WTC11 (cell line): ENCODE measurements around the gene ATG4C. TPM values are rescaled to one million over a fixed set of nuclear protein-coding genes. Genes with fewer than 3 reads are reported as not detected.

Experiments used
- ATAC-seq: fragments of 200-7000 bp; cut with Tn5 transposase; 2 replicates; pipeline ENCODE4 v1.10.0; 2021; ENCODE audit warnings: mild to moderate bottlenecking, moderate library complexity
- CTCF ChIA-PET: fragments of 300-600 bp; sonication (Branson Sonifier 250); formaldehyde crosslinking; loops from one replicate; lab custom pipeline; 2021; ENCODE audit warnings: antibody characterized with exemption; lab: Charles Lee
- POLR2A ChIA-PET: fragments of 350-600 bp; sonication (Branson Sonifier 250); formaldehyde crosslinking; loops from one replicate; lab custom pipeline; 2021; ENCODE audit warnings: antibody characterized with exemption; lab: Charles Lee
- DNase-seq: peaks from one replicate; pipeline ENCODE4 v3.0.0; 2021; ENCODE audit warnings: low spot score
- H3K27ac Mint-ChIP-seq: 2 replicates; pipeline ENCODE4 v1.8.0; 2021; ENCODE audit warnings: mixed read lengths
- H3K27me3 Mint-ChIP-seq: 2 replicates; pipeline ENCODE4 v1.8.0; 2021; ENCODE audit warnings: low read depth, mild to moderate bottlenecking, moderate library complexity, mixed read lengths
- H3K36me3 Mint-ChIP-seq: 2 replicates; pipeline ENCODE4 v1.8.0; 2021; ENCODE audit warnings: mixed read lengths
- H3K4me1 Mint-ChIP-seq: 2 replicates; pipeline ENCODE4 v1.8.0; 2022; ENCODE audit warnings: mixed read lengths
- H3K4me3 Mint-ChIP-seq: 2 replicates; pipeline ENCODE4 v1.8.0; 2021; ENCODE audit warnings: mild to moderate bottlenecking, moderate library complexity, mixed read lengths
- H3K9me3 Mint-ChIP-seq: 2 replicates; pipeline ENCODE4 v1.8.0; 2021; ENCODE audit warnings: mixed read lengths
- CBFB ChIP-seq: sonication (generic); formaldehyde crosslinking; IDR thresholded peaks from 2 replicates; pipeline ENCODE4 v1.8.1; 2022; ENCODE audit warnings: mild to moderate bottlenecking, low read depth, missing genetic modification reagents
- CREB1 ChIP-seq: sonication (generic); formaldehyde crosslinking; IDR thresholded peaks from 2 replicates; pipeline ENCODE4 v1.8.0; 2023; ENCODE audit warnings: mild to moderate bottlenecking, missing genetic modification reagents
- CREM ChIP-seq: sonication (generic); formaldehyde crosslinking; IDR thresholded peaks from 2 replicates; pipeline ENCODE4 v1.8.1; 2022; ENCODE audit warnings: mild to moderate bottlenecking, missing genetic modification reagents, moderate library complexity
- E2F1 ChIP-seq: sonication (generic); formaldehyde crosslinking; IDR thresholded peaks from 2 replicates; pipeline ENCODE4 v1.8.0; 2022; ENCODE audit warnings: mild to moderate bottlenecking, missing genetic modification reagents
- E2F4 ChIP-seq: sonication (generic); formaldehyde crosslinking; IDR thresholded peaks from 2 replicates; pipeline ENCODE4 v1.8.1; 2022; ENCODE audit warnings: low read depth, mild to moderate bottlenecking, moderate library complexity, missing genetic modification reagents, borderline replicate concordance
- ERG ChIP-seq: fragments of 250-450 bp; sonication (Bioruptor Pico); IDR thresholded peaks from 2 replicates; pipeline ENCODE4 v1.8.0; 2021; ENCODE audit warnings: mild to moderate bottlenecking
- GTF2I ChIP-seq: fragments of 250-450 bp; sonication (Bioruptor Pico); conservative IDR thresholded peaks from 2 replicates; pipeline ENCODE4 v1.4.0; 2021; ENCODE audit warnings: mild to moderate bottlenecking
- NFYB ChIP-seq: sonication (generic); formaldehyde crosslinking; conservative IDR thresholded peaks from 2 replicates; pipeline ENCODE4 v1.8.0; 2022; ENCODE audit warnings: low read depth, missing genetic modification reagents
- NR1H2 ChIP-seq: sonication (generic); formaldehyde crosslinking; IDR thresholded peaks from 2 replicates; pipeline ENCODE4 v1.9.0; 2021; ENCODE audit warnings: mild to moderate bottlenecking, moderate library complexity, missing genetic modification reagents
- OVOL2 ChIP-seq: fragments of 250-450 bp; sonication (Bioruptor Pico); IDR thresholded peaks from 2 replicates; pipeline ENCODE4 v1.9.0; 2021; ENCODE audit warnings: mild to moderate bottlenecking, borderline replicate concordance
- PREB ChIP-seq: sonication (generic); formaldehyde crosslinking; IDR thresholded peaks from 2 replicates; pipeline ENCODE4 v1.8.1; 2022; ENCODE audit warnings: mild to moderate bottlenecking, missing genetic modification reagents, moderate library complexity, borderline replicate concordance
- SOX15 ChIP-seq: fragments of 250-450 bp; sonication (Bioruptor Pico); IDR thresholded peaks from 2 replicates; pipeline ENCODE4 v1.9.0; 2021; ENCODE audit warnings: mild to moderate bottlenecking
- TCF7 ChIP-seq: sonication (generic); formaldehyde crosslinking; IDR thresholded peaks from 2 replicates; pipeline ENCODE4 v1.8.0; 2022; ENCODE audit warnings: mild to moderate bottlenecking, low read depth, missing genetic modification reagents, moderate library complexity
- ZBTB21 ChIP-seq: sonication (generic); formaldehyde crosslinking; IDR thresholded peaks from 2 replicates; pipeline ENCODE4 v1.8.1; 2023; ENCODE audit warnings: mild to moderate bottlenecking, missing genetic modification reagents, borderline replicate concordance
- ZBTB43 ChIP-seq: sonication (generic); formaldehyde crosslinking; IDR thresholded peaks from 2 replicates; pipeline ENCODE4 v1.8.1; 2023; ENCODE audit warnings: mild to moderate bottlenecking, missing genetic modification reagents
- ZMAT4 ChIP-seq: fragments of 250-450 bp; sonication (Bioruptor Pico); IDR thresholded peaks from 2 replicates; pipeline ENCODE4 v1.9.0; 2021; ENCODE audit warnings: mild to moderate bottlenecking
- ZNF263 ChIP-seq: sonication (generic); formaldehyde crosslinking; IDR thresholded peaks from 2 replicates; pipeline ENCODE4 v1.8.1; 2022; ENCODE audit warnings: low read depth, mild to moderate bottlenecking, moderate library complexity, missing genetic modification reagents
- ZNF416 ChIP-seq: fragments of 250-450 bp; sonication (Bioruptor Pico); IDR thresholded peaks from 2 replicates; pipeline ENCODE4 v1.9.0; 2021; ENCODE audit warnings: mild to moderate bottlenecking, inconsistent platforms
- ZNF425 ChIP-seq: fragments of 250-450 bp; sonication (Bioruptor Pico); conservative IDR thresholded peaks from 2 replicates; pipeline ENCODE4 v1.9.0; 2021; ENCODE audit warnings: mild to moderate bottlenecking
- ZNF512 ChIP-seq: sonication (generic); formaldehyde crosslinking; IDR thresholded peaks from 2 replicates; pipeline ENCODE4 v1.8.1; 2022; ENCODE audit warnings: missing genetic modification reagents, borderline replicate concordance
- total RNA-seq: library from RNA; stranded (reverse); gene quantifications from 3 replicates; pipeline ENCODE4 v1.2.3, GENCODE V29; 2021

ATG4C gene
- total RNA-seq, 1 experiment from 2014 or later: 16.6 TPM

GRCh38 chr1:62809788-62810187, 25.9 kb downstream of the ATG4C start (continued):
- TF ChIP-seq ZMAT4 (CRISPR knock-in tag): no peak
- TF ChIP-seq CBFB (CRISPR knock-in tag): no peak
- no peak for TF ChIP-seq GTF2I
- TF ChIP-seq, all 79 proteins: peak for 0

GRCh38 chr1:62810420-62811274, 26.7 kb downstream of the ATG4C start:
- ChIA-PET POLR2A (no interaction called here), CTCF (no interaction called here)
- Mint-ChIP-seq H3K4me3 (no peak overlapping the region), H3K4me1 (peaks cover 12% of the 10 kb centered on the region), H3K36me3 (peaks cover 41% of the 10 kb centered on the region), H3K27ac (no peak overlapping the region), H3K9me3 (no peaks in the 10 kb centered on the region; the same call in 1 of the 2 replicates), H3K27me3 (no peaks in the 10 kb centered on the region)
- ATAC-seq: no peak
- no peak for DNase-seq
- no peak for TF ChIP-seq OVOL2 (CRISPR knock-in tag)
- no peak for TF ChIP-seq E2F4
- TF ChIP-seq PREB (CRISPR knock-in tag): no peak
- no peak for TF ChIP-seq ZBTB43 (CRISPR knock-in tag)
- TF ChIP-seq ERG (CRISPR knock-in tag): no peak
- no peak for TF ChIP-seq ZBTB21
- TF ChIP-seq ZNF263 (CRISPR knock-in tag): no peak
- TF ChIP-seq SOX15: no peak
- TF ChIP-seq NR1H2 (CRISPR knock-in tag): no peak
- no peak for TF ChIP-seq ZNF512 (CRISPR knock-in tag)
- no peak for TF ChIP-seq TCF7
- no peak for TF ChIP-seq ZNF416 (CRISPR knock-in tag)
- no peak for TF ChIP-seq CREB1 (CRISPR knock-in tag)
- TF ChIP-seq GTF2I: no peak
- no peak for TF ChIP-seq ZNF425 (CRISPR knock-in tag)
- TF ChIP-seq NFYB (CRISPR knock-in tag): no peak
- TF ChIP-seq CREM: no peak
- TF ChIP-seq E2F1: no peak
